K562 (cell line): ENCODE results near the gene ANKRD65. TPM values are rescaled to one million over a fixed set of nuclear protein-coding genes. Genes with fewer than 3 reads are reported as not detected.

ENCODE experiments used
- ATF7 ChIP-seq: fragments of 450-650 bp; IDR thresholded peaks from 2 replicates; pipeline ENCODE4 v1.7.1; 2014; ENCODE audit warnings: mild to moderate bottlenecking, moderate library complexity
- EWSR1 ChIP-seq: fragments of 450-650 bp; IDR thresholded peaks from 2 replicates; pipeline ENCODE4 v1.6.1; 2018; ENCODE audit warnings: borderline replicate concordance, mild to moderate bottlenecking, low read depth, moderate library complexity; ENCODE audit not compliant: partially characterized antibody
- GATA2 ChIP-seq: sonication (generic); formaldehyde crosslinking; IDR thresholded peaks from 2 replicates; pipeline ENCODE4 v1.4.0; 2020; ENCODE audit warnings: mild to moderate bottlenecking, missing genetic modification reagents
- GTF2F1 ChIP-seq: IDR thresholded peaks from 2 replicates; pipeline ENCODE4 v1.6.1; 2011; ENCODE audit warnings: low read depth, low read length, improper control_type of control experiment
- KDM5B ChIP-seq: fragments of 200-600 bp; sonication (generic); IDR thresholded peaks from 2 replicates; pipeline ENCODE4 v1.6.1; 2012; ENCODE audit warnings: low read depth, mild to moderate bottlenecking, moderate library complexity, low read length, control low read depth, inconsistent platforms; ENCODE audit not compliant: insufficient replicate concordance
- PHF8 ChIP-seq: fragments of 200-600 bp; sonication (generic); IDR thresholded peaks from 2 replicates; pipeline ENCODE4 v1.6.1; 2012; ENCODE audit warnings: mixed run types, mild to moderate bottlenecking, inconsistent platforms, low read length, moderate library complexity, borderline replicate concordance
- PRPF4 ChIP-seq: fragments of 200-400 bp; formaldehyde crosslinking; IDR thresholded peaks from one replicate; pipeline ENCODE4 v1.6.1; 2017; ENCODE audit warnings: low read length, low read depth, mild to moderate bottlenecking; ENCODE audit not compliant: insufficient read depth, poor library complexity, severe bottlenecking
- PYGO2 ChIP-seq: fragments of 450-650 bp; IDR thresholded peaks from 2 replicates; pipeline ENCODE4 v1.6.1; 2016; ENCODE audit warnings: mild to moderate bottlenecking, missing genetic modification characterization, moderate library complexity, missing compliant biosample characterization
- SIX5 ChIP-seq, 2 experiments: IDR thresholded peaks; 2 replicates each; pipeline ENCODE4 v1.6.1; 2011; ENCODE audit warnings: low read length in 2 of 2, borderline replicate concordance in 1 of 2, low read depth in 1 of 2, mild to moderate bottlenecking in 1 of 2, moderate library complexity in 1 of 2; ENCODE audit not compliant: insufficient read depth in 1 of 2
- ZKSCAN8 ChIP-seq: fragments of 200-800 bp; sonication (Bioruptor generic); IDR thresholded peaks from 2 replicates; pipeline ENCODE4 v1.6.1; 2016; ENCODE audit warnings: missing genetic modification characterization, missing compliant biosample characterization
- ZNF239 ChIP-seq: fragments of 250-450 bp; sonication (Bioruptor Pico); IDR thresholded peaks from 2 replicates; pipeline ENCODE4 v1.4.0; 2020; ENCODE audit warnings: mild to moderate bottlenecking
- ZNF282 ChIP-seq: sonication (generic); formaldehyde crosslinking; IDR thresholded peaks from 2 replicates; pipeline ENCODE4 v1.8.1; 2023; ENCODE audit warnings: missing genetic modification reagents
- ZNF586 ChIP-seq: fragments of 450-650 bp; formaldehyde crosslinking; conservative IDR thresholded peaks from 2 replicates; pipeline ENCODE4 v1.4.0; 2020; ENCODE audit warnings: mild to moderate bottlenecking, moderate library complexity
- ZNF79 ChIP-seq: fragments of 250-450 bp; sonication (Bioruptor Pico); IDR thresholded peaks from 2 replicates; pipeline ENCODE4 v1.4.0; 2020; ENCODE audit warnings: low read depth, mild to moderate bottlenecking, moderate library complexity
- polyA plus RNA-seq, 8 experiments: library from polyadenylated mRNA; depleted of rRNA in 4 of 8; stranded (reverse) in 5 of 8; unstranded in 3 of 8; fragments of >200 nt; fragmentation: Nextera tagmentation in 2 of 8; fragmentation: Illumina TruSeq in 1 of 8; extraction: Ambion mirVana in 2 of 8; extraction: Trizol in 1 of 8; gene quantifications; 2 replicates each; pipeline versions ENCODE4 v1.2.1 to v1.2.3, GENCODE V29; 2011 to 2014; ENCODE audit warnings: inconsistent platforms in 1 of 8, missing spikeins in 1 of 8
- total RNA-seq, 7 experiments: library from RNA; depleted of rRNA in 6 of 7; stranded (reverse); fragments of >200 nt in 6 of 7; fragmentation: Illumina TruSeq in 2 of 7; extraction: Trizol in 2 of 7; gene quantifications; 2 replicates each; pipeline versions ENCODE4 v1.2.1 to v1.2.3, GENCODE V29; 2011 to 2021; ENCODE audit warnings: low replicate concordance in 1 of 7
- TF ChIP-seq, protein P1 (sequence below), 2 experiments: IDR thresholded peaks; 2 replicates each; pipeline ENCODE4 v1.6.1; 2012; ENCODE audit warnings: improper control_type of control experiment in 2 of 2, low read depth in 2 of 2, low read length in 2 of 2, borderline replicate concordance in 1 of 2
- TF ChIP-seq, protein P2 (sequence below): sonication (generic); formaldehyde crosslinking; IDR thresholded peaks from 2 replicates; pipeline ENCODE4 v1.8.1; 2023; ENCODE audit warnings: mild to moderate bottlenecking, missing genetic modification reagents
- TF ChIP-seq, protein P3 (sequence below): fragments of 450-650 bp; IDR thresholded peaks from 2 replicates; pipeline ENCODE4 v1.6.1; 2017; ENCODE audit warnings: mild to moderate bottlenecking, moderate library complexity
- TF ChIP-seq, protein P4 (sequence below): sonication (generic); formaldehyde crosslinking; IDR thresholded peaks from 2 replicates; pipeline ENCODE4 v1.8.0; 2022; ENCODE audit warnings: missing genetic modification reagents, mild to moderate bottlenecking, borderline replicate concordance

Gene ANKRD65
- total and polyA plus RNA-seq, 9 of the 15 experiments (the other 6 are each of a cell fraction or from before 2014, with no cell fraction given) = not detected

DNA sequence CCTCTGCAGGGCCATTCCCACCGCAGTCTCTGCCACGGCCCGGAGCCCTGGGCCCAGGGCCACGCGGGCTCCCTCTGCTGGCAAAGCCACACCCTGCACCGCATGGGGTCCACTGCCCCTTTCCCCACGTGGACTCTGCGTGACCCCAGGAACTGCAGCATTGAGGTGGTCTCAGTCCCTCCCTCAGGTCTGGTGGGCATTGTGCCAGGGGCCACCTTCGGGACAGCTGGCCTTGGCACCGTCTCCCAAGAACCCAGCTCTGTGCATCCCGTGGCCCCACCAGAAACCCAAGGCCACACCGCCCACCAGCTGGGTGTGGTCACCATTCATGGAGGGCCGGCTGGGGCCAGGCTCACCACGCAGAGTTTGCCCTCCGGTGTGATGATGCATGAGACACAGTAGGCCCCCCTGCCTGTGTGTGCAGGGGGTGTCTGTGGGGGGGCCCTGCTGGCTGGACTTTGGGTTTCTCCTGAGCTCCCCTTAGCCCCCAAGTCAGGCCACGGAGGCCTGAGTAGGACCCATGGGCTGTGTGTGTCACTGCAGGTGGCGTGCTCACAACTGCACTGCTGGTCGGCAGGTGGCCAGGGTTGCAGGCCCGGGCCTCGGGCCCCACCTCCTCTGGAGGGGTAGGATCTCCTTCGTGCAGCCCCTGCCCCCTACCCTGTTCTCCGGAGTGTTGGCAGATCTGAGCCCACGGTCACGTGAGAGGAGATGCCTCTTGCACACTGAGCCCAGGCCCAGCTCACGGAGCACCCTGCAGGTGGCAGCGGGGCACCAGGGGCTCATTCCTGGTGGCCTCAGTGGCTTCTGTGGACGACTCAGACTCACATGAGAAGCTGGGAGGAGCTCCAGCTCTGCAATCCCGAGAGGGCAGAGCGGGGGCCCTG is 20.2 kb upstream of the ANKRD65 start (continued):
- TF ChIP-seq, protein P1, sequence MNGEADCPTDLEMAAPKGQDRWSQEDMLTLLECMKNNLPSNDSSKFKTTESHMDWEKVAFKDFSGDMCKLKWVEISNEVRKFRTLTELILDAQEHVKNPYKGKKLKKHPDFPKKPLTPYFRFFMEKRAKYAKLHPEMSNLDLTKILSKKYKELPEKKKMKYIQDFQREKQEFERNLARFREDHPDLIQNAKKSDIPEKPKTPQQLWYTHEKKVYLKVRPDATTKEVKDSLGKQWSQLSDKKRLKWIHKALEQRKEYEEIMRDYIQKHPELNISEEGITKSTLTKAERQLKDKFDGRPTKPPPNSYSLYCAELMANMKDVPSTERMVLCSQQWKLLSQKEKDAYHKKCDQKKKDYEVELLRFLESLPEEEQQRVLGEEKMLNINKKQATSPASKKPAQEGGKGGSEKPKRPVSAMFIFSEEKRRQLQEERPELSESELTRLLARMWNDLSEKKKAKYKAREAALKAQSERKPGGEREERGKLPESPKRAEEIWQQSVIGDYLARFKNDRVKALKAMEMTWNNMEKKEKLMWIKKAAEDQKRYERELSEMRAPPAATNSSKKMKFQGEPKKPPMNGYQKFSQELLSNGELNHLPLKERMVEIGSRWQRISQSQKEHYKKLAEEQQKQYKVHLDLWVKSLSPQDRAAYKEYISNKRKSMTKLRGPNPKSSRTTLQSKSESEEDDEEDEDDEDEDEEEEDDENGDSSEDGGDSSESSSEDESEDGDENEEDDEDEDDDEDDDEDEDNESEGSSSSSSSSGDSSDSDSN (IDR thresholded peaks at IDR 0.05; ENCODE audit: borderline replicate concordance in 1 of 2, low read depth in 2 of 2, low read length in 2 of 2) = peak in 1 of 2 experiments; percentile 30; a peak in 1 of 4 replicates
- TF ChIP-seq, protein P2, sequence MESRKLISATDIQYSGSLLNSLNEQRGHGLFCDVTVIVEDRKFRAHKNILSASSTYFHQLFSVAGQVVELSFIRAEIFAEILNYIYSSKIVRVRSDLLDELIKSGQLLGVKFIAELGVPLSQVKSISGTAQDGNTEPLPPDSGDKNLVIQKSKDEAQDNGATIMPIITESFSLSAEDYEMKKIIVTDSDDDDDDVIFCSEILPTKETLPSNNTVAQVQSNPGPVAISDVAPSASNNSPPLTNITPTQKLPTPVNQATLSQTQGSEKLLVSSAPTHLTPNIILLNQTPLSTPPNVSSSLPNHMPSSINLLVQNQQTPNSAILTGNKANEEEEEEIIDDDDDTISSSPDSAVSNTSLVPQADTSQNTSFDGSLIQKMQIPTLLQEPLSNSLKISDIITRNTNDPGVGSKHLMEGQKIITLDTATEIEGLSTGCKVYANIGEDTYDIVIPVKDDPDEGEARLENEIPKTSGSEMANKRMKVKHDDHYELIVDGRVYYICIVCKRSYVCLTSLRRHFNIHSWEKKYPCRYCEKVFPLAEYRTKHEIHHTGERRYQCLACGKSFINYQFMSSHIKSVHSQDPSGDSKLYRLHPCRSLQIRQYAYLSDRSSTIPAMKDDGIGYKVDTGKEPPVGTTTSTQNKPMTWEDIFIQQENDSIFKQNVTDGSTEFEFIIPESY (CRISPR knock-in tag) = peak; percentile 80
- TF ChIP-seq, protein P3, sequence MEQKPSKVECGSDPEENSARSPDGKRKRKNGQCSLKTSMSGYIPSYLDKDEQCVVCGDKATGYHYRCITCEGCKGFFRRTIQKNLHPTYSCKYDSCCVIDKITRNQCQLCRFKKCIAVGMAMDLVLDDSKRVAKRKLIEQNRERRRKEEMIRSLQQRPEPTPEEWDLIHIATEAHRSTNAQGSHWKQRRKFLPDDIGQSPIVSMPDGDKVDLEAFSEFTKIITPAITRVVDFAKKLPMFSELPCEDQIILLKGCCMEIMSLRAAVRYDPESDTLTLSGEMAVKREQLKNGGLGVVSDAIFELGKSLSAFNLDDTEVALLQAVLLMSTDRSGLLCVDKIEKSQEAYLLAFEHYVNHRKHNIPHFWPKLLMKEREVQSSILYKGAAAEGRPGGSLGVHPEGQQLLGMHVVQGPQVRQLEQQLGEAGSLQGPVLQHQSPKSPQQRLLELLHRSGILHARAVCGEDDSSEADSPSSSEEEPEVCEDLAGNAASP = no peak
- TF ChIP-seq KDM5B (no peak), ZNF586 (CRISPR knock-in tag) (no peak), PRPF4 (no peak), ZNF282 (CRISPR knock-in tag) (no peak), ZNF79 (CRISPR knock-in tag) (no peak), GATA2 (CRISPR knock-in tag) (no peak), GTF2F1 (no peak), PHF8 (no peak), ATF7 (no peak), SIX5 (IDR thresholded peaks at IDR 0.05; ENCODE audit: borderline replicate concordance in 1 of 2, insufficient read depth in 1 of 2, low read depth in 1 of 2, low read length in 2 of 2) (no peak), PYGO2 (tag) (no peak), EWSR1 (no peak), ZNF239 (CRISPR knock-in tag) (no peak), ZKSCAN8 (CRISPR knock-in tag) (no peak)
- TF ChIP-seq, protein P4, sequence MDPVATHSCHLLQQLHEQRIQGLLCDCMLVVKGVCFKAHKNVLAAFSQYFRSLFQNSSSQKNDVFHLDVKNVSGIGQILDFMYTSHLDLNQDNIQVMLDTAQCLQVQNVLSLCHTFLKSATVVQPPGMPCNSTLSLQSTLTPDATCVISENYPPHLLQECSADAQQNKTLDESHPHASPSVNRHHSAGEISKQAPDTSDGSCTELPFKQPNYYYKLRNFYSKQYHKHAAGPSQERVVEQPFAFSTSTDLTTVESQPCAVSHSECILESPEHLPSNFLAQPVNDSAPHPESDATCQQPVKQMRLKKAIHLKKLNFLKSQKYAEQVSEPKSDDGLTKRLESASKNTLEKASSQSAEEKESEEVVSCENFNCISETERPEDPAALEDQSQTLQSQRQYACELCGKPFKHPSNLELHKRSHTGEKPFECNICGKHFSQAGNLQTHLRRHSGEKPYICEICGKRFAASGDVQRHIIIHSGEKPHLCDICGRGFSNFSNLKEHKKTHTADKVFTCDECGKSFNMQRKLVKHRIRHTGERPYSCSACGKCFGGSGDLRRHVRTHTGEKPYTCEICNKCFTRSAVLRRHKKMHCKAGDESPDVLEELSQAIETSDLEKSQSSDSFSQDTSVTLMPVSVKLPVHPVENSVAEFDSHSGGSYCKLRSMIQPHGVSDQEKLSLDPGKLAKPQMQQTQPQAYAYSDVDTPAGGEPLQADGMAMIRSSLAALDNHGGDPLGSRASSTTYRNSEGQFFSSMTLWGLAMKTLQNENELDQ = no peak
